H1 (cell line): ENCODE data around the gene PDE9A. TPM values are rescaled to one million over a fixed set of nuclear protein-coding genes. Genes with fewer than 3 reads are reported as not detected.

Experiments
- BACH1 ChIP-seq: IDR thresholded peaks from 2 replicates; pipeline ENCODE4 v1.6.1; 2012; ENCODE audit warnings: low read length, improper control_type of control experiment
- EP300 ChIP-seq, 2 experiments: IDR thresholded peaks; 1 replicate in 1 of 2; 2 replicates in 1 of 2; pipeline ENCODE4 v1.6.1; 2011 to 2012; ENCODE audit warnings: low read depth in 2 of 2, low read length in 2 of 2, mild to moderate bottlenecking in 2 of 2, borderline replicate concordance in 1 of 2, inconsistent platforms in 1 of 2, moderate library complexity in 1 of 2
- GABPA ChIP-seq: IDR thresholded peaks from 2 replicates; pipeline ENCODE4 v1.6.1; 2011; ENCODE audit warnings: mild to moderate bottlenecking, low read length, moderate library complexity, borderline replicate concordance; ENCODE audit not compliant: insufficient read depth
- GTF2F1 ChIP-seq: IDR thresholded peaks from 2 replicates; pipeline ENCODE4 v1.6.1; 2012; ENCODE audit warnings: low read depth, low read length, improper control_type of control experiment, borderline replicate concordance
- KDM1A ChIP-seq: fragments of 200-600, 300-600 bp; sonication (generic); IDR thresholded peaks from 2 replicates; pipeline ENCODE4 v1.7.1; 2016; ENCODE audit warnings: mild to moderate bottlenecking, low read length, borderline replicate concordance
- RNF2 ChIP-seq: fragments of 200-900, 300-1000 bp; sonication (generic); IDR thresholded peaks from 2 replicates; pipeline ENCODE4 v1.7.1; 2016; ENCODE audit warnings: borderline replicate concordance, low read depth, mild to moderate bottlenecking, antibody characterized with exemption, low read length; ENCODE audit not compliant: poor library complexity, severe bottlenecking; ENCODE audit errors: missing control alignments
- TEAD4 ChIP-seq: IDR thresholded peaks from 2 replicates; pipeline ENCODE4 v1.6.1; 2012; ENCODE audit warnings: low read depth, low read length, inconsistent platforms, mixed read lengths
- polyA plus RNA-seq, 7 experiments: library from polyadenylated mRNA; depleted of rRNA in 3 of 7; stranded (reverse) in 5 of 7; unstranded in 2 of 7; fragments of >200 nt in 5 of 7; fragments of 200-250 nt in 2 of 7; gene quantifications; 1 replicate in 5 of 7; 2 replicates in 1 of 7; 4 replicates in 1 of 7; pipeline versions ENCODE4 v1.2.1 to v1.2.3, GENCODE V29; 2011 to 2013; ENCODE audit warnings: missing spikeins in 2 of 7, mixed read lengths in 2 of 7
- total RNA-seq: library from RNA; stranded (reverse); fragmentation: NEBNext Ultra II Directional; extraction: Animal tissue kit (Norgen Biotek cat#: 25700); gene quantifications from 2 replicates; pipeline ENCODE4 v1.2.1, GENCODE V29; 2021

The PDE9A gene
- total and polyA plus RNA-seq, 2 of the 8 experiments (the other 6 are each of a cell fraction or from before 2014, with no cell fraction given) = 39.2 to 45.9 TPM

- TF ChIP-seq TEAD4 (no peak), KDM1A (no peak), GTF2F1 (no peak), BACH1 (no peak), RNF2 (no peak), EP300 (IDR thresholded peaks at IDR 0.05; ENCODE audit: borderline replicate concordance in 1 of 2, low read depth in 2 of 2, low read length in 2 of 2) (no peak), GABPA (no peak)
These were observed 132.4 kb downstream of the PDE9A start (continued) for GRCh38 chr21:42785666-42786427.
